GM06990 (cell line): ENCODE measurements around the gene MKRN1.

Experiments used
- DNase-seq: peaks from one replicate; pipeline ENCODE4 v3.0.0-alpha.2; 2011; ENCODE audit not compliant: insufficient read length; ENCODE audit errors: extremely low read depth
- H3K27me3 ChIP-seq: replicated peaks from 2 replicates; pipeline ENCODE4 v1.6.0; 2011; ENCODE audit warnings: low read length; ENCODE audit not compliant: control insufficient read depth, insufficient read depth
- H3K36me3 ChIP-seq: 2 replicates; pipeline ENCODE4 v1.5.1; 2011; ENCODE audit warnings: low read length; ENCODE audit not compliant: control insufficient read depth, insufficient read depth
- H3K4me3 ChIP-seq: replicated peaks from 2 replicates; pipeline ENCODE4 v1.5.1; 2011; ENCODE audit warnings: low read depth, mild to moderate bottlenecking, control low read depth, low read length
- TF ChIP-seq, protein P1 (sequence below): IDR thresholded peaks from 2 replicates; pipeline ENCODE4 v1.5.1; 2011; ENCODE audit warnings: low read length, control low read depth, mild to moderate bottlenecking, inconsistent platforms; ENCODE audit not compliant: insufficient read depth, poor library complexity, severe bottlenecking

The MKRN1 gene, protein sequence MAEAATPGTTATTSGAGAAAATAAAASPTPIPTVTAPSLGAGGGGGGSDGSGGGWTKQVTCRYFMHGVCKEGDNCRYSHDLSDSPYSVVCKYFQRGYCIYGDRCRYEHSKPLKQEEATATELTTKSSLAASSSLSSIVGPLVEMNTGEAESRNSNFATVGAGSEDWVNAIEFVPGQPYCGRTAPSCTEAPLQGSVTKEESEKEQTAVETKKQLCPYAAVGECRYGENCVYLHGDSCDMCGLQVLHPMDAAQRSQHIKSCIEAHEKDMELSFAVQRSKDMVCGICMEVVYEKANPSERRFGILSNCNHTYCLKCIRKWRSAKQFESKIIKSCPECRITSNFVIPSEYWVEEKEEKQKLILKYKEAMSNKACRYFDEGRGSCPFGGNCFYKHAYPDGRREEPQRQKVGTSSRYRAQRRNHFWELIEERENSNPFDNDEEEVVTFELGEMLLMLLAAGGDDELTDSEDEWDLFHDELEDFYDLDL

DNA sequence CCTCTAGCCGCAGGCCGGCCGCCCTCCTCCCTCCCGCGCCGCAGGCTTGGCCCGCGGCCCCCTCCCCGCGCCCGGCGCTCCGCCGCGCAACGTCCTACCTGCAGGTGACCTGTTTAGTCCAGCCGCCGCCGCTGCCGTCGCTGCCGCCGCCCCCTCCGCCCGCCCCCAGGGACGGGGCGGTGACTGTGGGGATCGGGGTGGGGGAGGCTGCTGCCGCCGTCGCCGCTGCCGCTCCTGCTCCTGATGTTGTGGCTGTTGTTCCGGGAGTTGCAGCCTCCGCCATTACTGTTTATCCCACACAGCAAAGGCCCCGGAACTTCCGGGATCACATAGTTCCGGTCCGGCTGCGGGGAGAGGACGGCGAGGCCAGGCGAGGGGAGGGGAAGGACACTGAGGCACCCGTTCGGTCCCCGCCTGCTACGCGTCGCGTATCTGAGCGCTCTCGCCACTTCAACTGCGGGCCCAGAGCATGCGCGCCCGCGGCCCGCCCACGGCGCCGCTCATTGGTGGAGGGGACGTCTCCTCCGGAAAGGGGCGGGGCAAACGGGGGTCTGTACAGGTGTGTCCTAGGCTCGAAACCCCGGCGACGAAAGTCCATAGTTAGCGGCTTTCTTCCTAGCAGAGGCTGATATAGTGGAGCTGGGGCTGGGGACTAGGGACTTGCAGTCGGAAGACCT, at the start of gene MKRN1:
MKRN1 (minus strand) TSS at position 444 of the 677 bp plus-strand sequence; CDS start at position 283, 161 bp downstream.
- Histone ChIP-seq H3K4me3 (peak within 1 kb of the TSS; percentile 68), H3K27me3 (no peaks in the 10 kb centered on the region), H3K36me3 (no peaks in the 10 kb centered on the region)
- TF ChIP-seq, protein P1, sequence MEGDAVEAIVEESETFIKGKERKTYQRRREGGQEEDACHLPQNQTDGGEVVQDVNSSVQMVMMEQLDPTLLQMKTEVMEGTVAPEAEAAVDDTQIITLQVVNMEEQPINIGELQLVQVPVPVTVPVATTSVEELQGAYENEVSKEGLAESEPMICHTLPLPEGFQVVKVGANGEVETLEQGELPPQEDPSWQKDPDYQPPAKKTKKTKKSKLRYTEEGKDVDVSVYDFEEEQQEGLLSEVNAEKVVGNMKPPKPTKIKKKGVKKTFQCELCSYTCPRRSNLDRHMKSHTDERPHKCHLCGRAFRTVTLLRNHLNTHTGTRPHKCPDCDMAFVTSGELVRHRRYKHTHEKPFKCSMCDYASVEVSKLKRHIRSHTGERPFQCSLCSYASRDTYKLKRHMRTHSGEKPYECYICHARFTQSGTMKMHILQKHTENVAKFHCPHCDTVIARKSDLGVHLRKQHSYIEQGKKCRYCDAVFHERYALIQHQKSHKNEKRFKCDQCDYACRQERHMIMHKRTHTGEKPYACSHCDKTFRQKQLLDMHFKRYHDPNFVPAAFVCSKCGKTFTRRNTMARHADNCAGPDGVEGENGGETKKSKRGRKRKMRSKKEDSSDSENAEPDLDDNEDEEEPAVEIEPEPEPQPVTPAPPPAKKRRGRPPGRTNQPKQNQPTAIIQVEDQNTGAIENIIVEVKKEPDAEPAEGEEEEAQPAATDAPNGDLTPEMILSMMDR = no peak
- DNase-seq = peak; percentile 97

DNA sequence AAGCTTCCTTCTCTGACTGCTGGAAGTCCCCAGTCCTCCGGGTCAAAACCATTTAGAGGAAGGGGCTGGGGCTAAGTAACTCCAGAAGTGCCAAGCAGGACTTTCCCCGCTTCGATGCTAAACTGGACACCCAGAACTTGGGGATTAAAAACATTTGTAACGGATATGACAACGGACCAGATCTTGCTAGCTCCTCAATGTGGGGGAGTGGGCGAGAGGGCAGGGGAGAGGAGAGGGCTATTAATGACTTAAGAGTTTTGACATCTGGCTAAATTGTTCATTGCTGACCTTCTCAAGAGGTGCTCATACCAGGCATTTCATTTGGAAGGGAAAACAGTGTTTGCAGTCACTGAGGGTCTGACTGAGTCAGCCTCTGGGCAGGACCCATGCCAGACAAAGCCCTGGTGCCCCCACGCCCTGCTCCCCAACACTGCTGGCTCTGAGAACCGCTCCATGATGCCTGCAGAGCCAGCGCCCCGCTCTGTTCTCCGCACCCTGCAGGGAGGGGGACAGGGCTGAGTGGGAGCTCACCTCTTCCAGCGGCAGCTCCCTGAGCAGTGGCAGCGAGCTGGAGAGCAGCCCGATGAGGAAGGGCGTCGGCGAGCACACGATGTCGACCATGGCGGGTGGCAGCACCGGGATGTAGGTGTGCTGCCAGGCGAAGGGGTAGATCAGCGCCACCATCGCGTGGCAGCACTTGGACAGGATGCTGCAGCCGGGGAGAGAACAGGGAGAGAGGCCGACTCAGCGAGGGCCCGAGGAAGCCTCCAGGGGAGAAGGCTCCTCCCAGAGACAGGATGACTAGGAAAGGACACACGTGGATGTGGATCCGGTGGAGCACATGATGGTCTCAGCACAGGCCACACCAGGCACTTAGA, 47.7 kb upstream of the MKRN1 start:
- H3K27me3 ChIP-seq = no peaks in the 10 kb centered on the region; the same call in 1 of the 2 replicates
- no peak for DNase-seq

DNA sequence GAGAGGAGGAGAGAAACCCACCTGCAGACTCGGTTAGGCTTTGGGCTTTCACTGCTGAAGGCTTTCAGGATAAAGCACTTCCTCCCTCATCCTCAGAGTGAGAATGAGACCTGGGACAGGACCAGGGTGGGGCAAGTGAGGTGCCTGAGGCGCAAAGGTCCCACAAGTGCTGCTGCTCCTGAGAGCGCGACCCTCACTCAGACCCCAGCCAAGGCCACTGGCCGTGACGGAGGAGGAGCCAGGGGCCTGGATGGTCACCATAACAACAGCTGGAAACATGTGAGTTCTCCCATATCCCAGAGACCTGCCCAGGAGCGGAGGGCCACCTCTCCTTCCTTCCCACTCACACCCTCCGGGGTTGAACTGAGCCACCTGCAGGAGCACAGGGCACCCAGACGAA, 46.9 kb upstream of the MKRN1 start:
- TF ChIP-seq, protein P1 = no peak
- Histone ChIP-seq H3K27me3 (no peaks in the 10 kb centered on the region; the same call in 1 of the 2 replicates), H3K4me3 (no peak overlapping the region), H3K36me3 (no peaks in the 10 kb centered on the region)
- no peak for DNase-seq

More for the DNA sequence above, 47.7 kb upstream of the MKRN1 start:
- no peaks in the 10 kb centered on the region for H3K36me3 ChIP-seq
- H3K4me3 ChIP-seq = no peak overlapping the region
- TF ChIP-seq, protein P1 = no peak

DNA sequence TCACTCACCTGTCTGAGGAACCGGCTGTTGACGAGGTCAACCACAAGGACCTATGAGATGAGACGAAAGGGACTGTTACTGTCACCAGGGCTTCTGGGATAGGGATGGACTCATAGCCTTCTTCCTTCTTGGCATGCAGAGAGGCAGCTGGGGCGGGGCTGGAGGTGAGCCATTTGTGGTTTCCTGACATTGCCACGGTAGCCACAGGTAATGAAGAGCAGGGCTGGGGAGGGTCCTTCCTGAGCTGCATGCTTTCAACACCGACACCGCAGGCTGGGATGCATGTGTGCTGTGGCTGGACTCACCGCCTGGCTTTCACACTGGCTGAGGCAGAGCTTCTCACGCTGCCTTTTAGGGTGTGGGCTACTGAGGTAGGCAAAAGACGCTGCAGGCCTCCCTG, 46.4 kb upstream of the MKRN1 start:
- Histone ChIP-seq H3K36me3 (no peaks in the 10 kb centered on the region), H3K4me3 (no peak overlapping the region), H3K27me3 (no peaks in the 10 kb centered on the region; the same call in 1 of the 2 replicates)
- no peak for DNase-seq
- TF ChIP-seq, protein P1 = no peak

DNA sequence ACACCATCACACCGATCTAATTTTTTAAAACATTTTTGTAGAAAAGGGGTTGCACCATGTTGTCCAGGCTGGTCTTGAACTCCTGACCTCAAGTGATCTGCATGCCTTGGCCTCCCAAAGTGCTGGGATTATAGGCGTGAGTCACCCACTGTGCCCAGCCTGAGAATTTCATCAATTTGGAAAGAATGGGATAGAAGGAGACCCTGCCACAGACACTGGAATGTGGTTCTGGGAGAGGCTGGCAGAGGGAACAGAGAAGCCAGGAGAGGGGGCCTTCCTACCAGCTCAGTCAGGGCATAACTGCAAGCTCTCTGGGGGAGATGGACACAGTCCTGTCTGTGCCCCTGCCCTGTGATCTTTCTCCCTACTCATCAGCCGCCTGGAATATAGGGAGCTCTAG, 42.1 kb upstream of the MKRN1 start:
- no peak for DNase-seq
- Histone ChIP-seq H3K4me3 (no peak overlapping the region), H3K36me3 (no peaks in the 10 kb centered on the region), H3K27me3 (no peaks in the 10 kb centered on the region; the same call in 1 of the 2 replicates)
- TF ChIP-seq, protein P1 = no peak
